Measurements from ENCODE around the gene IFNA4. TPM values are rescaled to one million over a fixed set of nuclear protein-coding genes. Genes with fewer than 3 reads are reported as not detected.
"Not testable (repeated sequence)": the region's sequence is repeated elsewhere in the genome, so short reads cannot be mapped to it uniquely, and the experiment has no call there.

The IFNA4 gene
- total RNA-seq, 2 donors from 2014 or later = not detected

- DNase-seq (ENCODE audit: low spot score) = no peak
- intact Hi-C loops (cut with DNase I) = no loop called here
These were observed 15.2 kb downstream of the IFNA4 start for GRCh38 chr9:21172156-21172555.

- no peak for DNase-seq (ENCODE audit: low spot score)
- intact Hi-C loops (cut with DNase I) = no loop called here
These were observed 16.0 kb downstream of the IFNA4 start for GRCh38 chr9:21171351-21171750.

- DNase-seq (ENCODE audit: low spot score); intact Hi-C loops (cut with DNase I): not testable (repeated sequence)
These were observed 20.8 kb downstream of the IFNA4 start, which contains the start of gene IFNA21 for GRCh38 chr9:21166560-21166959. Gene IFNA21 (minus strand): TSS chr9:21166660. CDS start chr9:21166612, 48 bp downstream.

GRCh38 chr9:21165516-21165915 lies 21.9 kb downstream of the IFNA4 start:
- intact Hi-C loops (cut with DNase I) = no loop called here

GRCh38 chr9:21160178-21160577 lies 27.2 kb downstream of the IFNA4 start:
- intact Hi-C loops (cut with DNase I) = no loop called here
- DNase-seq (ENCODE audit: low spot score) = no peak

More at GRCh38 chr9:21165516-21165915, 21.9 kb downstream of the IFNA4 start:
- no peak for DNase-seq (ENCODE audit: low spot score)

GRCh38 chr9:21155501-21155900 lies 31.9 kb downstream of the IFNA4 start:
- DNase-seq (ENCODE audit: low spot score) = no peak
- intact Hi-C loops (cut with DNase I) = no loop called here

GRCh38 chr9:21154018-21154608 lies 33.3 kb downstream of the IFNA4 start:
- intact Hi-C loops (cut with DNase I) = no loop called here
- DNase-seq (ENCODE audit: low spot score) = no peak

GRCh38 chr9:21153336-21154017 lies 33.9 kb downstream of the IFNA4 start:
- intact Hi-C loops (cut with DNase I) = no loop called here
- DNase-seq (ENCODE audit: low spot score) = no peak

GRCh38 chr9:21144603-21145002 lies 42.8 kb downstream of the IFNA4 start:
- DNase-seq (ENCODE audit: low spot score) = no peak
- intact Hi-C loops (cut with DNase I) = no loop called here

GRCh38 chr9:21141427-21141882 lies 45.9 kb downstream of the IFNA4 start, which contains the start of gene IFNW1:
Gene IFNW1 (minus strand): TSS chr9:21141832. CDS start chr9:21141570, 262 bp downstream.
- no peak for DNase-seq (ENCODE audit: low spot score)
- intact Hi-C loops (cut with DNase I) = no loop called here

GRCh38 chr9:21137020-21137419 lies 50.4 kb downstream of the IFNA4 start:
- no peak for DNase-seq (ENCODE audit: low spot score)
- intact Hi-C loops (cut with DNase I) = no loop called here

Other genes with a start within 250 kb of the IFNA4 start
- 1 to 10 TPM; 1.6 to 2.1 TPM for gene HACD4, start 155.9 kb downstream of the IFNA4 start, total RNA-seq
- gene IFNB1, start 109.6 kb downstream of the IFNA4 start, total RNA-seq = not detected
- gene IFNW1, start 45.8 kb downstream of the IFNA4 start, total RNA-seq = not detected
- not detected for gene IFNA21, start 20.9 kb downstream of the IFNA4 start, total RNA-seq
- gene IFNA7, start 14.6 kb upstream of the IFNA4 start, total RNA-seq = not detected
- not detected for gene IFNA10, start 19.6 kb upstream of the IFNA4 start, total RNA-seq
- not detected for gene IFNA16, start 29.7 kb upstream of the IFNA4 start, total RNA-seq
- not detected for gene IFNA17, start 40.6 kb upstream of the IFNA4 start, total RNA-seq
- not detected for gene IFNA14, start 52.4 kb upstream of the IFNA4 start, total RNA-seq
- gene IFNA5, start 117.7 kb upstream of the IFNA4 start, total RNA-seq = not detected
- 10 to 100 TPM; 21.9 to 24.2 TPM for gene KLHL9, start 147.8 kb upstream of the IFNA4 start, total RNA-seq
- gene IFNA6, start 163.3 kb upstream of the IFNA4 start, total RNA-seq = not detected
- not detected for gene IFNA13, start 180.5 kb upstream of the IFNA4 start, total RNA-seq
- not detected for gene IFNA2, start 197.8 kb upstream of the IFNA4 start, total RNA-seq
- gene IFNA8, start 221.5 kb upstream of the IFNA4 start, total RNA-seq = not detected

Measured in posterior vena cava (tissue), 2 donors.